ENCODE results near the gene DGKE. TPM values are rescaled to one million over a fixed set of nuclear protein-coding genes. Genes with fewer than 3 reads are reported as not detected.

Gene DGKE
- total and polyA plus RNA-seq, 2 of the 13 experiments (the other 11 are each of a cell fraction or from before 2014, with no cell fraction given), result 3.2 to 5.3 TPM

DNA sequence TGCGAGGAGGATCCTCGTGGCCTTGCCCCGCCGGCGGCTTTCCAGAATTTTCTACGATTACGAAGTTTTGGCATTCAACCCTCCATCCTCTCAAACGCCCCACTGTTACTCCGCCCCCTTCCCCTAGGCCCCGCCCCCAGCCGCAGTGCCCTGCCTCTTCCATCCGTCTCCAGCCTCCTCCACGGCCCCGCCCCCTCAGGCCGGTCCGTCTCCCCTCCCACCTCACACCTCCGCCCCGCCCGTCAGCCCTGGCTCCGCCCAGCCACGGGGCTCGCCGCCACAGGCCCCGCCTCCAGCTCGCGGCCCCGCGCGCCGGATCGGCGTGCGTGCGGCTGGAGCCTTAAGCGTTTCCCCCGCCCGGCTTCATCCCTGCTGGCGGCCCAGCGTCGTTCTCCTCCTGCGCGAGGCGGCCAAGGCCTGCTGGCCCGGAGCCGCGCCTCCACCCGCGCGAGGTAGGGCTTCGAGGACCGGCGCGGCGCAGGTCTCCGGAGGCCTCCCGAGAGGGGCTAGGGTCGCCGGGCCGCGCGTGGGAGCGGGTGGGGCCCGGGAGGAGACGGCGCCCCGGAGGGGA, at the start of gene DGKE, which contains the start of gene C17orf67 (continued):
- TF ChIP-seq, protein P1, sequence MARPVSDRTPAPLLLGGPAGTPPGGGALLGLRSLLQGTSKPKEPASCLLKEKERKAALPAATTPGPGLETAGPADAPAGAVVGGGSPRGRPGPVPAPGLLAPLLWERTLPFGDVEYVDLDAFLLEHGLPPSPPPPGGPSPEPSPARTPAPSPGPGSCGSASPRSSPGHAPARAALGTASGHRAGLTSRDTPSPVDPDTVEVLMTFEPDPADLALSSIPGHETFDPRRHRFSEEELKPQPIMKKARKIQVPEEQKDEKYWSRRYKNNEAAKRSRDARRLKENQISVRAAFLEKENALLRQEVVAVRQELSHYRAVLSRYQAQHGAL (CRISPR knock-in tag; IDR thresholded peaks at IDR 0.05; ENCODE audit: not compliant biosample characterization), result no peak
- TF ChIP-seq ZFX (CRISPR knock-in tag; IDR thresholded peaks at IDR 0.05; ENCODE audit: low read depth) (peak; percentile 96), RXRB (CRISPR knock-in tag; IDR thresholded peaks at IDR 0.05; ENCODE audit: borderline replicate concordance) (no peak), ZNF614 (CRISPR knock-in tag; IDR thresholded peaks at IDR 0.05; ENCODE audit: borderline replicate concordance) (no peak), ZNF83 (CRISPR knock-in tag; IDR thresholded peaks at IDR 0.05; ENCODE audit: borderline replicate concordance) (peak; percentile 75; the same call in 1 of the 2 replicates), ZNF660 (CRISPR knock-in tag; IDR thresholded peaks at IDR 0.05; ENCODE audit: borderline replicate concordance, low read depth) (no peak), ZNF552 (CRISPR knock-in tag; IDR thresholded peaks at IDR 0.05; ENCODE audit: borderline replicate concordance) (no peak; the same call in 1 of the 2 replicates), ZNF468 (CRISPR knock-in tag; IDR thresholded peaks at IDR 0.05) (peak; percentile 96; the same call in 1 of the 2 replicates), ZNF790 (CRISPR knock-in tag; IDR thresholded peaks at IDR 0.05; ENCODE audit: borderline replicate concordance) (no peak), MAZ (IDR thresholded peaks at IDR 0.05; ENCODE audit: borderline replicate concordance, low read depth, low read length) (no peak), MAZ (CRISPR knock-in tag; IDR thresholded peaks at IDR 0.05; ENCODE audit: low read depth) (peak; percentile 54; the same call in 1 of the 2 replicates), HCFC1 (IDR thresholded peaks at IDR 0.05; ENCODE audit: low read depth, low read length) (no peak), ZNF883 (CRISPR knock-in tag; IDR thresholded peaks at IDR 0.05; ENCODE audit: not compliant biosample characterization) (peak; percentile 22), PHF8 (CRISPR knock-in tag; IDR thresholded peaks at IDR 0.05) (peak; percentile 76), GZF1 (CRISPR knock-in tag; IDR thresholded peaks at IDR 0.05) (peak; percentile 2; the same call in 1 of the 2 replicates), SMAD3 (CRISPR knock-in tag; IDR thresholded peaks at IDR 0.05) (no peak), SAFB2 (CRISPR knock-in tag; IDR thresholded peaks at IDR 0.05; ENCODE audit: borderline replicate concordance, low read depth) (no peak), ARNTL (CRISPR knock-in tag; IDR thresholded peaks at IDR 0.05) (0 out of 2 replicates have a peak, but pooled peaks have one; percentile 17), FOXA1 (IDR thresholded peaks at IDR 0.05) (no peak), FOXA1 (CRISPR knock-in tag; IDR thresholded peaks at IDR 0.05) (no peak)
- TF ChIP-seq, protein P2, sequence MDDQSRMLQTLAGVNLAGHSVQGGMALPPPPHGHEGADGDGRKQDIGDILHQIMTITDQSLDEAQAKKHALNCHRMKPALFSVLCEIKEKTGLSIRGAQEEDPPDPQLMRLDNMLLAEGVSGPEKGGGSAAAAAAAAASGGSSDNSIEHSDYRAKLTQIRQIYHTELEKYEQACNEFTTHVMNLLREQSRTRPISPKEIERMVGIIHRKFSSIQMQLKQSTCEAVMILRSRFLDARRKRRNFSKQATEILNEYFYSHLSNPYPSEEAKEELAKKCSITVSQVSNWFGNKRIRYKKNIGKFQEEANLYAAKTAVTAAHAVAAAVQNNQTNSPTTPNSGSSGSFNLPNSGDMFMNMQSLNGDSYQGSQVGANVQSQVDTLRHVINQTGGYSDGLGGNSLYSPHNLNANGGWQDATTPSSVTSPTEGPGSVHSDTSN (CRISPR knock-in tag; IDR thresholded peaks at IDR 0.05; ENCODE audit: borderline replicate concordance), result no peak
- TF ChIP-seq, protein P3, sequence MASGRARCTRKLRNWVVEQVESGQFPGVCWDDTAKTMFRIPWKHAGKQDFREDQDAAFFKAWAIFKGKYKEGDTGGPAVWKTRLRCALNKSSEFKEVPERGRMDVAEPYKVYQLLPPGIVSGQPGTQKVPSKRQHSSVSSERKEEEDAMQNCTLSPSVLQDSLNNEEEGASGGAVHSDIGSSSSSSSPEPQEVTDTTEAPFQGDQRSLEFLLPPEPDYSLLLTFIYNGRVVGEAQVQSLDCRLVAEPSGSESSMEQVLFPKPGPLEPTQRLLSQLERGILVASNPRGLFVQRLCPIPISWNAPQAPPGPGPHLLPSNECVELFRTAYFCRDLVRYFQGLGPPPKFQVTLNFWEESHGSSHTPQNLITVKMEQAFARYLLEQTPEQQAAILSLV (CRISPR knock-in tag; IDR thresholded peaks at IDR 0.05; ENCODE audit: borderline replicate concordance), result no peak; the same call in 1 of the 2 replicates
- TF ChIP-seq, protein P4, sequence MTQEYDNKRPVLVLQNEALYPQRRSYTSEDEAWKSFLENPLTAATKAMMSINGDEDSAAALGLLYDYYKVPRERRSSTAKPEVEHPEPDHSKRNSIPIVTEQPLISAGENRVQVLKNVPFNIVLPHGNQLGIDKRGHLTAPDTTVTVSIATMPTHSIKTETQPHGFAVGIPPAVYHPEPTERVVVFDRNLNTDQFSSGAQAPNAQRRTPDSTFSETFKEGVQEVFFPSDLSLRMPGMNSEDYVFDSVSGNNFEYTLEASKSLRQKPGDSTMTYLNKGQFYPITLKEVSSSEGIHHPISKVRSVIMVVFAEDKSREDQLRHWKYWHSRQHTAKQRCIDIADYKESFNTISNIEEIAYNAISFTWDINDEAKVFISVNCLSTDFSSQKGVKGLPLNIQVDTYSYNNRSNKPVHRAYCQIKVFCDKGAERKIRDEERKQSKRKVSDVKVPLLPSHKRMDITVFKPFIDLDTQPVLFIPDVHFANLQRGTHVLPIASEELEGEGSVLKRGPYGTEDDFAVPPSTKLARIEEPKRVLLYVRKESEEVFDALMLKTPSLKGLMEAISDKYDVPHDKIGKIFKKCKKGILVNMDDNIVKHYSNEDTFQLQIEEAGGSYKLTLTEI (CRISPR knock-in tag; conservative IDR thresholded peaks at IDR 0.05), result peak; percentile 36; the same call in 1 of the 2 replicates
- TF ChIP-seq, protein P5, sequence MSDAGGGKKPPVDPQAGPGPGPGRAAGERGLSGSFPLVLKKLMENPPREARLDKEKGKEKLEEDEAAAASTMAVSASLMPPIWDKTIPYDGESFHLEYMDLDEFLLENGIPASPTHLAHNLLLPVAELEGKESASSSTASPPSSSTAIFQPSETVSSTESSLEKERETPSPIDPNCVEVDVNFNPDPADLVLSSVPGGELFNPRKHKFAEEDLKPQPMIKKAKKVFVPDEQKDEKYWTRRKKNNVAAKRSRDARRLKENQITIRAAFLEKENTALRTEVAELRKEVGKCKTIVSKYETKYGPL (CRISPR knock-in tag; IDR thresholded peaks at IDR 0.05), result no peak
- TF ChIP-seq, protein P6, sequence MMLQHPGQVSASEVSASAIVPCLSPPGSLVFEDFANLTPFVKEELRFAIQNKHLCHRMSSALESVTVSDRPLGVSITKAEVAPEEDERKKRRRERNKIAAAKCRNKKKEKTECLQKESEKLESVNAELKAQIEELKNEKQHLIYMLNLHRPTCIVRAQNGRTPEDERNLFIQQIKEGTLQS (CRISPR knock-in tag; IDR thresholded peaks at IDR 0.05), result no peak

Data from HepG2 (cell line).